IPS-NIHi7 (cell line): Measurements from ENCODE around the gene SCN1B.
"Not testable (repeated sequence)": the region's sequence is repeated elsewhere in the genome, so short reads cannot be mapped to it uniquely, and the experiment has no call there.

Source experiments
- DNase-seq: peaks from one replicate; pipeline ENCODE4 v3.0.0; 2012; ENCODE audit warnings: mixed read lengths; ENCODE audit errors: extremely low spot score

SCN1B gene

DNA sequence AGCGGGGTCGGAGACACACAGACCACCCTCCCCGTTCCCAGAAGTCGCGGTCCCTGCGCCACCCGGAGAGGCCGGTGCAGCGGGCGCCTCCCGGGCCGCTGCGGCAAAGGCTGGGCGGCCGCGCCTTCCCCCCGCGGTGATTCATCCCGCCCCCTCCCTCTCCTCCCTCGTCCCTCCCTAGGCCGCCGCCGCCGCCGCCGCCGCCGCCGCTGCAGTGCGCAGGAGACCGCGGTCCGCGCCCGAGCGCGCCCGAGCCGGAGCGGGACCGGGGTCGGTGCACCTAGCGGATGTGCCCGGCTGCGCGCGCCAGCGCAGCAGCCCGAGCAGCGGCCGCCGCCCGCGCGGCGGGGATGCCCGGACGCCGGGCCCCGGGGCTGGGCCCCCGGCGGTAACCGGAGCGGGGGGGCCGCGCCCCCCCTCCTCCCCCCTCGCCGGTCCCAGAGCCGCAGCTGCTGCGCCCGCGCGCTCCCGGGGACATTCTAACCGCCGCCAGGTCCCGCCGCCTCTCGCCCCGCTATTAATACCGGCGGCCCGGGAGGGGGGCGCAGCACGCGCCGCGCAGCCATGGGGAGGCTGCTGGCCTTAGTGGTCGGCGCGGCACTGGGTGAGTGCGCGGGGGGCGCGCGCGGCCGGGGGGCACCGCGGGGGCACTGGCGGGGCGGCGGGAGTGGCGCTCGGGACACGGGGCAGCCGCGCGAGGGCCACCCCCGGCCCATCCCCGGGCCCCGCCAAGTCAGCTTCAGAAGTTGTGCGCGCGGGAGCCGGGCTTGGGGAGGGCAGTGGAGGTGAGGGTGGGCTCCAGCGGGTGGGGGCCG is at the start of gene SCN1B:
Gene SCN1B (plus strand): TSS at position 214 of the 815 bp plus-strand sequence. CDS start 351 bp downstream, at position 565.
- peak; percentile 83 for DNase-seq

DNA sequence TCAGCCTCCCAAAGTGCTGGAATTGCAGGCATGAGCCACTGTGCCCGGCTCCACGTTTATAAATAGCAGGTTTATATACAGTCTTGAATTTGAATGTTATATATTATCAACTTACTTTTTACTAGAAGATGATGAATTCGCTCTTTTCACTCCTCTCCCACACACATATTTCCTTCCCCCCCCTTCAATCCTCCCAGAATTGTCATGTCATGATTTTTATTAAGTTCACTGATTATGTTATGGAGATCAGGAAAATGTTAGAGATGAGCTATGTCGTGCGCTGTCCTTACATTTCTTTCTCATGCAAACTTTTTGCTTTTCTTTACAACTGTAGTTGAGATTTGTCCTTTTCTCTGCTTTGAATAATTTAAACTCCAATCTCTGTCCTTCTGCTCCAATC is 48.0 kb upstream of the SCN1B start:
- DNase-seq, result no peak

DNA sequence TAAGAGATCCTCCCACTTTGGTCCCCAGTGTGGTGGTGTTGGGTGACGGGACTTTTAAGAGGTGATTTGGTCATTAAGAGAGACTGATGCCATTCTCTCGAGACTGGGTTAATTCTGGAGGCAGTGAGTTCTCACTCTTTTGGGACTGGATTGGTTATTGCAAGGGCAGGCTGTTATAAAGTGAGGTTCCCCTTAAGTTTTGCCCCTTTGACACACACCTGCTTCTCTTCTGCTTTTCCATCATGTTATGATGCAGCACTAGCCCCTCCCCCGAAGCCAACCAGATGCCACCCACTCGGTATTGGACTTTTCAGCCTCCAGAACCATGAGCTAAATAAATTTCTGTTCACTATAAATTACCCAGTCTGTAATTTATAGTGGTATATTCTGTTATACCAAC is 46.5 kb upstream of the SCN1B start:
- DNase-seq, result no peak

DNA sequence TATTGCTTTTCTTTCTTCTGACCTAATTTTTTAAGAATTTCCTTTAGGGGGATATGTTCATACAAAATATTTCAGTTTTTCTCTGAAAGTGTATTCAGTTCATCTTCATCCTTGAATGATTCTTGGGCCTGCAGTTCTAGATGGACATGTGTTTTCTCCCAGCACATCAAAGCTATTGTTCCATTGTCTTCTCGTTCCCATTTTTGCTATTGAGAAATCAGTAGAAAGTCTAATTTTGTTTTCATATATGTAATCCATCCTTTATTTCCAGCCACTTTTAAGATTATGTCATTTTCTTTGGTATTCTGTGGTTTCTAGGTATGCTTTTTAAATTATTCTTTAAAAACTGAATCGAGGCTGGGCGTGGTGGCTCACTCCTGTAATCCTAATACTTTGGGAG is 46.0 kb upstream of the SCN1B start:
- DNase-seq, result no peak

DNA sequence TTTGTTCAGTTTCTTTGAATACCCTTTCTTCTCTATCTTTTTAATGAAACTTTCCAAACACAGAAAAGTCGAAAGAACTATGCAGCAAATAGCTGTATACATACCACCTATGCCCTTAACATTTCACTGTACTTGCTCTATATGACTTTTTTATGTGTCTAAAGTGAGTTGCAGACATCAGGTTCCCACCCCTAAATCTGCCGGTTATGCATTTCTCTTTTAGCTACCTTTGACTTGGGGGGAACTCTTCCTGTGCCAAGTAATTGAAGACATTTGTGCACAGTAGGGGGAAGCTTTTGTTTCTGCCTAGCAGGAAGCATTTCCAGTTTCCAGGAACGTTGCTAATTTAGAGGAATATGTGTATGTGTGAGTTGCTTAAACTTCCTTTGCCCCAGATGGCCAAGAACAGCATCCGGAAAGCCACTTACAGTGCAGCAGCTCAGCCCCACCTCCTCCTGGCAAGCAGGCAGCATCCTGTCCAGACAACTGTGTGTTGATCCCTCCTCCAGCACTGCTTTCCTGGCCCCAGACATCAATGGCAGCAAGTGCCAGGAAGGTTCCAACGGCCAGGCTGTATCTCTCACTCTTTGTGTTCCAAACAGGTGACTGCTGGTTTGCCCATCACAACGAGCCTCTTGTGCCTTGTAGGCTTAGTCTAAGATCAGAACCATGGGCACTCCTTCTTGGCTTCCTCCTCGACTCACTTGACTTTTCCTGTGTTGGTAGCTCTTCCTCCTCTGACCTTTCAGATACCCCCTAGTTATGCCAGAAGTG is 44.8 kb upstream of the SCN1B start:
- DNase-seq, result peak; percentile 62

DNA sequence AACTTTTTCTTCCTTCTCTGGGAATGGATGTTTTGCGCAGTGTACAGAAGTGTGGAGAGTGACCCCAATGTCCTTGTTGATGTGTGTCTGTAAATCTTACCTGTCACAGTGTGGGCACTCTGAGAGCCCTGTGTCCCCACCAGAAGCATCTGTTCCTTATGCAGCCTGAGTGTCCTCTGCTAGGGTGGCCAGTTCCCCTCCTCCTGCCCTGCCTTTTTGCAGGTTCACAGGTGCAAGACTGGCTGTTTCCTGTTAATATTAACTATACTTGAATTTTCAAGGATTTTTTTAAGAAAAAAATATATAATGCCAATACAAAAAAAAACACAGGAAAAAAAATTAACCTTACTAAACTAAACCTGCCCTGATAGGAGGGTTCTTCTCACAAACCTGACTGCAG is 42.2 kb upstream of the SCN1B start:
- DNase-seq, result no peak

DNA sequence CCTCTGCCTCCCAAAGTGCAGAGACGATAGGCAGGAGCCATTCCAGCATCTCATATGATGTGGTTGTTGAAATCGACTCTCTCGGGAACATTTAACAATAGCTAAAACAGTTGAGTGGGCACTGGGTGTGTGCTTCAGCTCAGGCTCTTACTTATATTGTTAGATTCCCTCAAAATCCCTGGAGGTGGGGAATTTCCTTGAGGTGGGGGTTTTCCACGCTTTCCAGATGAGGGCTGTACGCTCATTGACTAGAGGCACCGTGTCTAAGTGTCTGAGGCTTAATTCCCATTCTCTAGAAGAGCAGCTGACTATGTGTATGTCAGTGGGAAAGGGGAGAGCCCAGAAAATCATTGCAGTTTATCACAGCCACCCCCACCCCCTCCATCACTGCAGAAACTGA is 41.0 kb upstream of the SCN1B start:
- DNase-seq, result no peak

DNA sequence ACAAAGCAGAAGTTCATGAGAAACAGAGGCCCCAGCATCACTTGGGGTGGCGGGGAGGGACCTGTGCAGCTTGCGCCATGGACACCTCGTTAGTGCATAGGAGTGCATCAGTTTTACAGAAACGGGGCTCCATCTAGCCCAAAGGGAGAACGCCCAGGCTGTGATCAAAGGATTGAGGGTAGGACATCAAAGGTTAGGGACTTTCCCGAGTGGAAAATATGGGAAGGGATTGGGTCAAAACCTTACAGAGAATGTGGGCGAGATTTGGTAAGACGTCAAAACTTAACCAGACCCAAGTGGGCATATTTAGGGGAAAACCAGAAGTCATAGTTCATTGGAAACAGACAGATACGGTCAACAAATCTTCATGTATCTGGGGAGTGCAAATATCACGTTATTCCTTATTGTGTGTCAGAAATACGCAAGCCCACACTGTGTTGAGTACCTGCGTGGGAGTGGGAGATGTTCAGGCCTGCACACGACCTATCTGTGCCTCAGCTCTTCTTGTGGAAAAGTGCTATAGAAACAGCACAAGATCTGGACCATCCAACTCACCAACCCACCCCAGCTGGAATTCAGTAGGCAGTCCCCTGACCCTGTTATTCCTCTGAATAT is 39.6 kb upstream of the SCN1B start:
- no peak for DNase-seq

DNA sequence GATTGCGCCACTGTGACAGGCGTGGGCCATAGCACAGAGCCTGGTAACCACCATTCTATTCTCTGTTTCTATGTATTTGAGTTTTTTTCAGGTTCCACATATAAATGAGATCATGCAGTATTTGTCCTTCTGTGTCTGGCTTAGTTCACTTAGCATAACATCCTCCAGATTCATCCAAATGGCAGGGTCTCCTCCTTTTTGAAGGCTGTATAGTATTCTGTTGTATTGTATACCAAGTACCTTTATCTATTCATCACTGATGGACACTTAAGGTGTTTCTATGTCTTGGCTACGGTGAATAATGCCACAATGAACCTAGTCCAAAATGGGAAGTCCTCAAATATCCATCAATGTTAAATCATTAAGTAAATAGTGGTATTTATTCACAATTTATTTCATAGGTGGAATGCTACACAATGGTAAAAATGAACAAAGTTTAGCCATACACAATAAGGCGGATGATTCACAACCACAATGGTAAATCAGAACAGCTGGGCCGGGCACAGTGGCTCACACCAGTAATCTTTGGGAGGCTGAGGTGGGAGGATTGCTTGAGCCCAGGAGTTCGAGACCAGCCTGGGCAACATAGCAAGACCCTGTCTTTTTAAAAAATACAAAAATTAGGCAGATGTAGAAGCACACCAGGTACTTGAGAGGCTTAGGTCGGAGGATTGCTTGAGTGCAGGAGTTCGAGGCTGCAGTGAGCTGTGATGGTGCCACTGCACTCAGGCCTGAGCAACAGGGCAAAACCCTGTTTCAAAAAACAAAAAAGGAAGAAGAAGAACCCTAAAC is 38.5 kb upstream of the SCN1B start:
- DNase-seq, result no peak

DNA sequence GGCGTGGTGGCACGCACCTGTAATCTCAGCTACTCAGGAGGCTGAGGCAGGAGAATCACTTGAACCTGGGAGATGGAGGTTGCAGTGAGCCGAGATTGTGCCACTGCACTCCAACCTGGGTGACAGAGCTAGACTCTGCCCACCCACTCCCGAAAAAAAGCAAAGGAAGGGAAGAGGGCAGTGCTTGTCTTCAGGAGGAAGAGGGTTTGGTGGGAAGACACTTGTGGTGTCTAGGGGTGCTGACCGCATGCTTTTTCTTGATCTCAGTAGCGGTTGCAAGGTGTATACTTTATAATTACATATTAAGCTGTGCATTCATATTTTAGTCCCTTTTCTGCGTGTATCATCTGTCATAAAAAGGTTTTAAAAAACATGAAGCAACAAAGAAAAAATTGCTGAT is 37.7 kb upstream of the SCN1B start:
- not testable (repeated sequence) for DNase-seq

DNA sequence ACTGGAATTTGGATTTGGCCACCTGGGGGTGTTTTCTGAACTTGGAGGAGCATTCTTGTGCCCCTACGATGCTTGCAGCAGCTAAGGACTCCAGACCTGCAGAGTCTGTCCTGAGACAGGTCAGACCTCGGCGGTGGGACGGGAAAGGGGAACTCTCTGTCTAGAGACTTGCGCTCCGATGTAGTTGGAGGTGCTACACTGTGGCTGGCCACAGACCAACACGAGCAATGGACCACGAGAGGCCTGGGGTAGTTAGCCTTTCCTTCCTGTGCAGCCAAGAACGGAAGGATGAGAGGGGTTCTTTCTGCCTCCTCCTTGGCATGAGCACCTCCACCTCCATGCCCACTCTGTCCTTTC is 36.0 kb upstream of the SCN1B start:
- DNase-seq, result no peak

DNA sequence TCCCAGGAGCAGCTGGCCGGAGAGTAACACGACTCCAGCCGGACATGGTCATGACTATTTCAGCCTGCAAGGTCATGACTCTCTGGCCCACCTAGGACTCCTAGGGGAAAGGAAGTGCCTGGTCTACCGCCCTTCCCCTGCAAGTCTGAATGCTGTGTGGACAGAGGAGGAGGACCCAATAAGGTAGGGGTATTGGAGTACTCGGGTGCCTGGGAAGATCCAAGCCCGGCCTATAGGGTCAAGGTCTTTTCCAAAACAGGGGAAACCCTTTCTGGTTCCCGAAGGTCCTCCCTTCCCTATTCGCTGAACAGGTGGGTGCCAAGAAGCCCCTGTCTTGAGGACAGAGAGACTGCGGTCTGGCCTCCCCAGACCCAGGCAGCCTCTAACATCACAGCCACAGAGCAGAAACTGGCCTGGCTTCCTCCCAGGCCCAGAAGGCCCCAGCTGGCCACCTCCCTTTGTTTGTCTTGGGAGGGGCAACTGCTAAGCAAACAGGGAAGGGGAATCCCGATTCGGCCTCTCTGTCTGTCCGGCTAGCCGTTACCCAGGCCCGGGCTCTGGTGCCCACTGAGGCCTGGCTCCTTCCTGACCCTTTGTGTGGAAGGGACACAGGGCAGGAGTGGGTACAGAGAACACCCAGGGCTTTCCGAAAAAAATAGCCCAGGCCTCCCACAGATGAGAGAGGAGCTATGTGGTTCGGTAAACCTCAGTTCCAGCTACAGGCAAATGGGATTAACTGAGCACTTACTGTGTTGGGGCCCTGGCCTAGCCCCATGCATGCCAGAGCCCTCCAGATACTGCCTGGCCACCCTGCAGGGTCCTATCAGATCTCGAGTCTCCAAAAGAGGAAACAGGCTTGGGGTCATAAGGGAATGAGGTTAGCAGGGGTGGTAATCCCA is 35.4 kb upstream of the SCN1B start:
- no peak for DNase-seq

DNA sequence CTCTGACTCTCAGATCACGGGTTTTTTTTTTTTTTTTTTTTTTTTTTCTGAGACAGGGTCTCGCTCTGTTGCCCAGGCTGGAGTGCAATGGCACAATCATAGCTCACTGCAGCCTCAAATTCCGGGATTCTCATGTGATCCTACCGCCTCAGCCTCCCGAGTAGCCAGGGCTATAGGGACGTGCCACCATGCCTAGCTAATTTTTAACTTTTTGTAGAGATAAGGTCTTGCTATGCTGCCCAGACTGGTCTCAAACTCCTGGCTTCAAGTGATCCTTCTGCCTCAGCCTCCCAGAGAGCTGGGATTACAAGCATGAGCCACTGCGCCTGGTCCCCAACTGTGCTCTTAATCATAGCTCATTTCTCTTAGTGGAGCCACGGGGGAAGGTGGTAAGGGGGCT is 34.7 kb upstream of the SCN1B start:
- no peak for DNase-seq

DNA sequence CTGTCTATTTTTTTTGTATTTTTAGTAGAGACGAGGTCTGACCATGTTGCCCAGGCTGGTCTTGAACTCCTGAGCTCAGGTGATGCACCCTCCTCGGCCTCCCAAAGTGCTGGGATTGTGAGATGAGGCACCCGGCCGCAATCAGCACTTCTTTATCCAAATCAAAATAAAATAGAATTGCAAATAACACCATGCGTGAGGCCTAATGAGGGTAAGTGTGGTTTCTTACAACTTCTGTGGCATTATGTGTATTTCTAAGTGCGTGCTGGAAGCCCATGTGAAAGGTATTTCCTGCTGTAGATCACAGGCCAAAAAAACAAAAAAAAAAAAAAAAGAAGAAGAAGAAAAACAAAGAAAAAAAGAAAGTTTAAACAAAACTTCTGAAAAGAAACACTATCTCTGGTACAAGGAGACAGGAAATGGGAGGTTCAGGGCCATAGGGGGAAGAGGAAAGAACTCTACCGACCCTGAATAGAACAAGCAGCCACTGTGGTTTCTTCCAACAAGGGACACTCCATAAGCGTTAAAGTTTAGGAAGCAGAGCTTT is 33.1 kb upstream of the SCN1B start:
- DNase-seq, result no peak

DNA sequence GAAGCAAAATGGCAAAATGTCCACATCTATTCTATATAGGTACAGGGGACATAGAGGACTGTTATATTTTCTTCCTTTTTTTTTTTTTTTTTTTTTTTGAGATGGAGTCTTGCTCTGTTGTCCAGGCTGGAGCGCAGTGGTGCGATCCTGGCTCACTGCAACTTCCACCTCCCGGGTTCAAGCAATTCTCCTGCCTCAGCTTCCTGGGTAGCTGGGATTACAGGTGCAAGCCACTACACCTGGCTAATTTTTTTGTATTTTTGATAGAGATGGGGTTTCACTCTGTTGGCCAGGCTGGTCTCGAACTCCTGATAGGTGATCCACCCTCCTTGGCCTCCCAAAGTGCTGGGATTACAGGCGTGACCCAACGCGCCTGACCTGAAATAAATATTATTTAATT is 32.0 kb upstream of the SCN1B start:
- DNase-seq, result not testable (repeated sequence)

DNA sequence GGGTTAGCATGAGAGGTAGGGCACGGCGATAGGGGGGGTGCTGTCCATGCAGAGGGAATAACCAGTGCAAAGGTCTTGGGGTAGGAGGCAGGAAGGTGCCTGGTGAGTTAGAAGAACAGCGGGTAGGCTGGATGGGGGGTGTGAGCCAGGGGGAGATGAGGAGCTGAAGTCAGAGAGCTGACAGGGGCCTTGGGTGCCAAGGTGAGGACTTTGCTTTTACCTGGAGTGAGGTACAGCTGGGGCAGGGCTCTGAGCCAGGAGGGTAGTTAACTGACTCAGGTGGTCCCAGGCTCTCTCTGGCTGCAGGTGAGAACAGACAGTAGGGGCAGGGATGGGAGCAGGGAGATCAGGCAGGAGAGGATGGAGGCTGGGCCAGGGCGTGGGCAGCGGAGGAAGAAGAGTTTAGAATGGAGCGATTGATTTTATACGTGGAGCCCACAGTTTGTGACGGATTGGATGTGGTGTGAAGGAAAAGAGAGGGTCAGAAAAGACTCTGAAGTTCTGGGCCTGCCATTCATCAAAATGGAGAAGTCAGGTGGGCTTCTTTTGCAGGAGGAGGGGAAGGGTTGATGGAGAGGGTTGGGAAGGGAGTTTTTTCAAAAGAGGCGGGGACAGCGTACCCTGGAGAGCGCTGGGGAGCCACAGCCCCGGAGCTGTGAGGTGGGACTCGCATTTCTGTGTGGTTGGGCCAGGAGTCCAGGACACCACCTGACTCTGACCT is 31.3 kb upstream of the SCN1B start:
- DNase-seq, result peak; percentile 81

DNA sequence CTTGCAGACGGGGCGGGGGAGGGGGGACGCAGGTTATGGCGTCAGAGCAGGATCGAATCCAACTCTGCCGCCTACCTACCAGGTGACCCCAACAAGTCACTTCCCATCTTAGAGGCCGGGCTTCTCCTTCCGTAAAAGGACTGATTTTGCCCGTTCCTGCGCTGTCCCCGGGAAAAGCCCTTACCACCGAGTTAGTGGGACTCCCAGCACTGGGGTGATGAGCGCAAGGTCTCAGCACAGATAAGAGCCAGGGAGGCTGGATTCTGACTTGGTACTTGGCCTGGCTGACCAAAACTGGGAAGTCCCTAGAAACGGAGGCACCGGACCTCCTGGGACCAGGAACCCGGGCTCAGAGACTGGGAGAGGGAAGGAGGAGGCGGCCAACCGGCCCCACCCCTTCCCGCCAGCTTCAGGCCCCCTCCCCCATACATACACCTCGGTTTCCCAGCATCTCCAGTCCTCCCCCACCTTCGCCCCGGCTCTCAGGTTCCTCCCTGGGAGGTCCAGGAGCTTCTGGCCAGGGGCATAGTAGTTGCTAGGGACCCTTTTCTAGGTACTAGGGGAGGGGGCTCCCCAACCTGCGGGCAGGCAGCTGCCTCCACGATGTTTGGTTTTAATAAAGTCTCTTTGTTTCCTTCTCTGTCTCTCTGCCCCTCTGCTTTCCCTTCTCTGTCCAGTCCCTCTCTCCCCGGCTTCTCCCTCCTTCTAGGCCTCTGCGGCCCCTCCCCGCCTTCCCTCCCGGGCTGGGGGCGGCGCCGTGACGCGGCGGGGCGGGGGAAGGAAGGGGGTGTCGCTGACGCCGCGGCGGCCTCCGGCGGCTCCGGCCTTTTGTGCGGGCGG is 30.6 kb upstream of the SCN1B start, which contains the start of gene GRAMD1A:
Gene GRAMD1A (plus strand): TSS at position 826 of the 840 bp plus-strand sequence. CDS start 156 bp downstream, outside the sequence.
- DNase-seq, result peak; percentile 95

DNA sequence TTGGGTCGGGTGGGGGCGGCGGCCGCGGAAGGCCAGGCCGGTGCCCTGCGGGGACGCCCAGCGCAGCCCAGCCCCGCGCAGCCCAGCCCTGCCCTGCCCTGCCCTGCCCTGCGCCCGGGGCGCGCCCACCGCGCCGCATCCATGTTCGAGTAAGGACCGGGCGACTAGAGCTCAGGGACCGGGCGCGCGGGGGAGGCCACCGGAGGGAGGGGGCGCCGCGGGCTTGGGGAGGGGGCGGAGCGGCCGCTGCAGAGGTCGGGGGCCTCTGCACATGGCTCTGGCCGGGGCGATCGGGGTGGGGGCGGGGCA is 30.0 kb upstream of the SCN1B start:
- no peak for DNase-seq
